ENCODE data around the gene C1QTNF6.

DNA sequence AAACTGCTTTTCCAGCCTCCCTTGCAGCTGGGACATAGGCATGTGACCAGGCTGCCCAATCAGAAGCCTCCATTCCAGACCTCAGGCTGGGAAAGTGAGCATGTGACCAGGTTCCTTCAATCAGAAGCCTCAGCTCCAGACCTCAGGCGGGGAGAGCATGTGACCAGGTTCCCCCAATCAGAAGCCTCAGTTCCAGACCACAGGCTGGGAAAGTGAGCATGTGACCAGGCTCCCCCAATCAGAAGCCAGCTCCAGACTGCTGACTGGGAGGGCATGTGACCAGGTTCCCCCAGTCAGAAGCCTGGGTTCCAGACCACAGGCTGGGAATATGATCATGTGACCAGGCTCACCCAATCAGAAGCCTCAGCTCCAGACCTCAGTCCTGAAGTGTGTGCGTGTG is 26.6 kb downstream of the C1QTNF6 start:
- TF ChIP-seq POLR2A (IDR thresholded peaks at IDR 0.05; ENCODE audit: low read length) (no peak), GATA1 (IDR thresholded peaks at IDR 0.05; ENCODE audit: low read depth, low read length) (no peak)
